ENCODE data around the gene ECM1. TPM values are rescaled to one million over a fixed set of nuclear protein-coding genes. Genes with fewer than 3 reads are reported as not detected.
A peak's percentile ranks its signal among the peaks of the same experiment; 100 is the strongest.

ECM1 gene
- total RNA-seq, 1 experiment from 2014 or later = 3.7 TPM

DNA sequence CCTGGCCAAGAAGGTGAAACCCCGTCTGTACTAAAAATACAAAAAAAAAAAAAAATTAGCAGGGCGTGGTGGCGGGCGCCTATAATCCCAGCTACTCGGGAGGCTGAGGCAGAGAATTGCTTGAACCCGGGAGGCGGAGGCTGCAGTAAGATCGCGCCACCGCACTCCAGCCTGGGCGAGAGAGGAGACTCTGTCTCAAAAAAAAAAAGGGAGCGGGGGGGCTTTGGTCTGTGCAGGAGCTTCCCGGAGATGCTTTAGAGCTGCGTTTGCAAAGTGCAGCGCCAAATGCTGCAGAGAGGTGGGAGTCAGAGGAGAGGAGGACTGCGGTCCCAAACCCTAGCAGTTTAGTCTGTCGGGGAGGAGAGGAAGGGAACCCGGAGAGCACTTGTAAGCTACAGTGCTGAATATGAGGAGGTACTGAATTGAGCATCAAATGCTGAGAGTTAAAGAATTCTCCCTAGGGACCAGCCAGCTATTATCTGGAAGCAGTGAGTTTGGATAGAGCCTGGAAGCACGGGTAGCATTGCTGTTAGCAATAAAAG is 8.2 kb downstream of the ECM1 start:
- H3K79me2 ChIP-seq (ENCODE audit: low read length) = no peaks in the 10 kb centered on the region
- no peaks in the 10 kb centered on the region for H3K9me3 ChIP-seq (ENCODE audit: low read length)
- peaks cover 11% of the 10 kb centered on the region for H3K4me1 ChIP-seq (ENCODE audit: insufficient read depth, low read length)
- peak overlapping the region; percentile 71 for H3K4me3 ChIP-seq (ENCODE audit: low read length)
- no peaks in the 10 kb centered on the region for H4K20me1 ChIP-seq (ENCODE audit: low read length)
- DNase-seq (peak; percentile 24), ATAC-seq (peak; percentile 7)
- peak overlapping the region; percentile 81 for H3K4me2 ChIP-seq (ENCODE audit: low read length)
- H3K27ac ChIP-seq (ENCODE audit: low read length) = no peak overlapping the region
- POLR2A ChIA-PET (ENCODE audit: unreplicated experiment) = interaction anchor here (0.5 to 1.1 kb wide), 4 partner anchors 19 to 308 kb away, joined by 3 to 10 read pairs (median 8); partner anchors contain the start of gene RPRD2
- H3F3A ChIP-seq (ENCODE audit: low read length, unreplicated experiment) = no peaks in the 10 kb centered on the region
- intact Hi-C loops (cut with micrococcal nuclease) = no loop called here
- no peaks in the 10 kb centered on the region for H3K36me3 ChIP-seq (ENCODE audit: low read depth, low read length)
- H3K9ac ChIP-seq (ENCODE audit: low read length) = peak overlapping the region; percentile 65
- TF ChIP-seq CTCF (conservative IDR thresholded peaks at IDR 0.05; ENCODE audit: low read depth, low read length) = no peak
- TF ChIP-seq EZH2phosphoT487 (IDR thresholded peaks at IDR 0.05; ENCODE audit: borderline replicate concordance, low read length) = no peak
- no peak for TF ChIP-seq EZH2 (IDR thresholded peaks at IDR 0.05; ENCODE audit: low read length, unreplicated experiment)
- CTCF ChIA-PET = interaction anchor here (0.6 to 0.7 kb wide), 4 partner anchors 162 to 465 kb away, joined by 3 to 16 read pairs (median 4); no protein-coding TSS in a partner anchor
- BruUV-seq (replicated peaks) = TSS peak; percentile 59
- H2AFZ ChIP-seq (ENCODE audit: low read length) = peak overlapping the region; percentile 92
- no peaks in the 10 kb centered on the region for H3K27me3 ChIP-seq (ENCODE audit: low read length)
- H3K9me2 ChIP-seq (replicated peaks; ENCODE audit: low read length) = no peaks in the 10 kb centered on the region

DNA sequence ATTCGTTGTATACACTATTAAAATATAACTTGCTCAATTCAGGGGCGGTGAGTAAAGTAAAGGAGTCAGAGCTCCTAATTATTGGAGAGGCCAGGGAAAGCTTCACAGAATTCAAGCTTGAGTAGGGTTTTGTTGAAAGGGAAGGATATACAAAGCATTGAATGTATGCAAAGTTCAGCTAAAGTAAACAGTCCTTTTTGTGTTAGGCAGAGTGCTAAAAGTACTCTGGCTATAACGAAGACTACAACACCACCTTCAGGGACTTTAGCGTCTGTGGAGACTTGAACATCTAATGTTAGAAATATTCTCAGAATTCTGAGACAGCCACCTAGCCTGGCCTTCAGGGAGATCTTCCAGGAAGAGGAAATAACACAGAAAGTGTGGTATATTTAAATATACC is 8.7 kb downstream of the ECM1 start:
- H2AFZ ChIP-seq (ENCODE audit: low read length) = peak overlapping the region; percentile 92
- ChIA-PET POLR2A (ENCODE audit: unreplicated experiment) (interaction anchor here (0.7 to 1.1 kb wide), 2 partner anchors 9 to 45 kb away, joined by 3 to 8 read pairs; partner anchors contain the start of gene ECM1), CTCF (interaction anchor here (0.7 kb wide), 1 partner anchor 29 kb away, joined by 3 read pairs; the partner anchor contains the start of gene TARS2)
- intact Hi-C loops (cut with micrococcal nuclease) = no loop called here
- H3K36me3 ChIP-seq (ENCODE audit: low read depth, low read length) = no peaks in the 10 kb centered on the region
- peaks cover 11% of the 10 kb centered on the region for H3K4me1 ChIP-seq (ENCODE audit: insufficient read depth, low read length)
- no peaks in the 10 kb centered on the region for H3K9me2 ChIP-seq (replicated peaks; ENCODE audit: low read length)
- no peaks in the 10 kb centered on the region for H4K20me1 ChIP-seq (ENCODE audit: low read length)
- H3F3A ChIP-seq (ENCODE audit: low read length, unreplicated experiment) = no peaks in the 10 kb centered on the region
- H3K79me2 ChIP-seq (ENCODE audit: low read length) = no peaks in the 10 kb centered on the region
- H3K4me3 ChIP-seq (ENCODE audit: low read length) = peak overlapping the region; percentile 71
- no peak for ATAC-seq
- H3K27me3 ChIP-seq (ENCODE audit: low read length) = no peaks in the 10 kb centered on the region
- peak overlapping the region; percentile 81 for H3K4me2 ChIP-seq (ENCODE audit: low read length)
- DNase-seq = no peak
- BruUV-seq (replicated peaks) = no TSS peak
- no peak overlapping the region for H3K27ac ChIP-seq (ENCODE audit: low read length)
- no peaks in the 10 kb centered on the region for H3K9me3 ChIP-seq (ENCODE audit: low read length)
- TF ChIP-seq EZH2 (IDR thresholded peaks at IDR 0.05; ENCODE audit: low read length, unreplicated experiment) = no peak
- H3K9ac ChIP-seq (ENCODE audit: low read length) = no peak overlapping the region; the same call in 1 of the 2 replicates

DNA sequence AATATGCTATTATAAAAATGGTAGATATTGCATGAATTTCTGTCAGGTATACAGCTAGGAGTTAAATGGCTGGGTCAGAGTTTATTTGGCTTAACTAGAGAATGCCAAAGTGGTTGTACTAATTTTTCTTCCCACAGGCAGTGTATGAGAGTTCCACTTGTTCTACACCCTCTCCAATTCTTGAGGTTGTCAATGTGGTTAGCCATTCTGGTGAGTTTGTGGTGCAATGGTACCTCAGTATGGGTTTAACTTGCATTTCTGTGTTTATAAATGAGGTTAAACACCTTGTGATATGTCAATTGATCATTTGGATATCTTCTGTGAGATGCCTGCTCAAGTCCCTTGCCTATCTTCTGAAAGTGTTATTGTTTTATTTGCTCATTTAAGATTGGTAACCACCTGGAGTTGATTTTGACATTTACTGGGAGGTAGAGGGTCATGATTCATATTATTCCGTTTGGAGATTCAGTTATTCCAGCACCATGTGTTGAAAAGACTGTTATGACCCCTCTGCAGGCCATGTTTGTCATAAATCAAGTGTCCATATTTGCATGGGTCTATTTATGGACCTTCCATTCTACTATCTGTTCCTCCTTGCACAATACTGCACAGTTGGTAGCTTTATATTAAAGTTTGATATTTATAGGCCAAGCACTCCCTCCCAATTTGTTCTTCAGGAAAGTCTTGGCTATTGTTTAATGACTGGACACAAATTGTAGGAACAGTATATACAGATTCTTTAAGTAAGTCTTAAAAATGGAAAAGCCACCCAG is 13.5 kb downstream of the ECM1 start:
- H3K9me2 ChIP-seq (replicated peaks; ENCODE audit: low read length) = no peaks in the 10 kb centered on the region
- ATAC-seq = no peak
- ChIA-PET POLR2A (ENCODE audit: unreplicated experiment) (no interaction called here), CTCF (no interaction called here)
- H3K9me3 ChIP-seq (ENCODE audit: low read length) = no peaks in the 10 kb centered on the region
- no peak for DNase-seq
- no peak overlapping the region for H3K27ac ChIP-seq (ENCODE audit: low read length)
- no peaks in the 10 kb centered on the region for H4K20me1 ChIP-seq (ENCODE audit: low read length)
- H3K36me3 ChIP-seq (ENCODE audit: low read depth, low read length) = no peaks in the 10 kb centered on the region
- H2AFZ ChIP-seq (ENCODE audit: low read length) = no peak overlapping the region
- no peak overlapping the region for H3K4me3 ChIP-seq (ENCODE audit: low read length)
- no peak for TF ChIP-seq EZH2phosphoT487 (IDR thresholded peaks at IDR 0.05; ENCODE audit: borderline replicate concordance, low read length)
- TF ChIP-seq CTCF (conservative IDR thresholded peaks at IDR 0.05; ENCODE audit: low read depth, low read length) = no peak
- TF ChIP-seq EZH2 (IDR thresholded peaks at IDR 0.05; ENCODE audit: low read length, unreplicated experiment) = no peak
- H3K79me2 ChIP-seq (ENCODE audit: low read length) = no peaks in the 10 kb centered on the region
- H3F3A ChIP-seq (ENCODE audit: low read length, unreplicated experiment) = no peaks in the 10 kb centered on the region
- intact Hi-C loops (cut with micrococcal nuclease) = no loop called here
- no TSS peak for BruUV-seq (replicated peaks)
- H3K27me3 ChIP-seq (ENCODE audit: low read length) = no peaks in the 10 kb centered on the region
- no peak overlapping the region for H3K9ac ChIP-seq (ENCODE audit: low read length)
- no peak overlapping the region for H3K4me2 ChIP-seq (ENCODE audit: low read length)
- peaks cover 4% of the 10 kb centered on the region; the same call in 1 of the 2 replicates for H3K4me1 ChIP-seq (ENCODE audit: insufficient read depth, low read length)
